ENCODE measurements around the gene ELAC1.
"Not testable (repeated sequence)": the region's sequence is repeated elsewhere in the genome, so short reads cannot be mapped to it uniquely, and the experiment has no call there.

ELAC1 gene

DNA sequence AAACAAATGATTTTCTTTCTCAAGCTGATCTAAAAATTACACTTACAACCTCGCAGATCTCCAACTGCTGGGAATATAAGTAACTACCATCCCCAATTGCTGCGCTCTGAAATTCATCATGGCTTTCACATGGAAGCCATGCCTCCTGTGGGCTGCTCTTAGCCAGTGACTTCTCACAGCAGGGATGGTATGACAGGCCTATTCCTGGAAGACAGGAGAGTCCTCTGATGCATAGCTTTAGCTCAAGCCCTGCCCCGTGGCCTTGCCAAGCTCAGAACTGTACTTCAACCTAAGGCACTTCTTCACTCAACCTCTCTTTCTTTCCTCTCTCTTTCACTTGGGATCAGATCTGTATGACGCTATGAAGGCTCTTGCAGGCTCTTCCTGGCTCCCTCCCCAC, 12.6 kb upstream of the ELAC1 start:
- H3K27me3 Mint-ChIP-seq (ENCODE audit: low read depth): no peaks in the 10 kb centered on the region
- H3K27ac Mint-ChIP-seq: no peak overlapping the region
- no peaks in the 10 kb centered on the region for H3K36me3 Mint-ChIP-seq (ENCODE audit: low read depth)
- H3K4me3 Mint-ChIP-seq: no peak overlapping the region
- H3K4me1 Mint-ChIP-seq: no peaks in the 10 kb centered on the region
- H3K9me3 Mint-ChIP-seq: no peaks in the 10 kb centered on the region
- TF ChIP-seq, protein P1, sequence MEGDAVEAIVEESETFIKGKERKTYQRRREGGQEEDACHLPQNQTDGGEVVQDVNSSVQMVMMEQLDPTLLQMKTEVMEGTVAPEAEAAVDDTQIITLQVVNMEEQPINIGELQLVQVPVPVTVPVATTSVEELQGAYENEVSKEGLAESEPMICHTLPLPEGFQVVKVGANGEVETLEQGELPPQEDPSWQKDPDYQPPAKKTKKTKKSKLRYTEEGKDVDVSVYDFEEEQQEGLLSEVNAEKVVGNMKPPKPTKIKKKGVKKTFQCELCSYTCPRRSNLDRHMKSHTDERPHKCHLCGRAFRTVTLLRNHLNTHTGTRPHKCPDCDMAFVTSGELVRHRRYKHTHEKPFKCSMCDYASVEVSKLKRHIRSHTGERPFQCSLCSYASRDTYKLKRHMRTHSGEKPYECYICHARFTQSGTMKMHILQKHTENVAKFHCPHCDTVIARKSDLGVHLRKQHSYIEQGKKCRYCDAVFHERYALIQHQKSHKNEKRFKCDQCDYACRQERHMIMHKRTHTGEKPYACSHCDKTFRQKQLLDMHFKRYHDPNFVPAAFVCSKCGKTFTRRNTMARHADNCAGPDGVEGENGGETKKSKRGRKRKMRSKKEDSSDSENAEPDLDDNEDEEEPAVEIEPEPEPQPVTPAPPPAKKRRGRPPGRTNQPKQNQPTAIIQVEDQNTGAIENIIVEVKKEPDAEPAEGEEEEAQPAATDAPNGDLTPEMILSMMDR (IDR thresholded peaks at IDR 0.05; ENCODE audit: unreplicated experiment in 3 of 3): no peak

DNA sequence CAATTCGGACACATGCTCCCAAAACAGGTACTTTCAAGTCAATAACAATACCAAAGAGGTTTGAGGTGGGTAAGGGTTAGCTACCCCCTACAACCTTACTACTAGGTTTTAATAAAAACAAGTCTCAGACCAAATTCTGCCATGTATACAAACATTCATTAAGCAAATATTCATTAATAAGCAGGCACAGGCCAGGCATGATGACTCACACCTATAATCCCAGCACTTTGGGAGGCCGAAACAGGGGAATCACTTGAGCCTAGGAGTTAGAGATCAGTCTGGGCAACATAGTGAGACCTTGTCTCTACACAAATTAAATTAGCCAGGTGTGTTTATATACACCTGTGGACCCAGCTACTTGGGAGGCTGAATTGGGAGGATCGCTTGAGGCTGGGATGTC, 11.7 kb upstream of the ELAC1 start:
- Mint-ChIP-seq H3K27me3 (ENCODE audit: low read depth) (no peaks in the 10 kb centered on the region), H3K36me3 (ENCODE audit: low read depth) (no peaks in the 10 kb centered on the region), H3K4me3 (no peak overlapping the region), H3K27ac (no peak overlapping the region), H3K9me3 (peaks cover 4% of the 10 kb centered on the region), H3K4me1 (no peaks in the 10 kb centered on the region)
- TF ChIP-seq, protein P1 (IDR thresholded peaks at IDR 0.05; ENCODE audit: unreplicated experiment in 3 of 3): no peak

DNA sequence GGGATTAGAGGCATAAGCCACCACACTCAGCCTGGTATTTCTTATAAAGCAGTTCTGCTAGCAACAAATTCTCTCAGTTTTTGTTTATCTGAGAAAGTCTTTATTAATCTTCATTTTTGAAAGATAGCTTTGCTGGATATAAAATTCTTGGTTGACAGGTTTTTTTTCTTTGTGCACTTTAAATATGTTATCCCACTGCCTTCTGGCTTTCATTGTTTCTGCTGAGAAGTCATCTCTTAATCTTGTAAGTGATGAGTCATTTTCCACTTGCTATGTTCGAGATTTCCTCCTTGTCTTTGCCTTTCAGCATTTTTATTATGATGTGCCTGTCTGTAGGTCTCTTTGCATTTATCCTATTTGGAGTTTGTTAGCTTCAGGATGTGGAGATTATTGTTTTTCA, 5.9 kb upstream of the ELAC1 start:
- Mint-ChIP-seq H3K36me3 (ENCODE audit: low read depth) (peaks cover 12% of the 10 kb centered on the region), H3K4me3 (no peak overlapping the region), H3K27me3 (ENCODE audit: low read depth) (no peaks in the 10 kb centered on the region), H3K9me3 (peaks cover 25% of the 10 kb centered on the region), H3K27ac (no peak overlapping the region), H3K4me1 (no peaks in the 10 kb centered on the region)
- TF ChIP-seq, protein P1 (IDR thresholded peaks at IDR 0.05; ENCODE audit: unreplicated experiment in 3 of 3): no peak

DNA sequence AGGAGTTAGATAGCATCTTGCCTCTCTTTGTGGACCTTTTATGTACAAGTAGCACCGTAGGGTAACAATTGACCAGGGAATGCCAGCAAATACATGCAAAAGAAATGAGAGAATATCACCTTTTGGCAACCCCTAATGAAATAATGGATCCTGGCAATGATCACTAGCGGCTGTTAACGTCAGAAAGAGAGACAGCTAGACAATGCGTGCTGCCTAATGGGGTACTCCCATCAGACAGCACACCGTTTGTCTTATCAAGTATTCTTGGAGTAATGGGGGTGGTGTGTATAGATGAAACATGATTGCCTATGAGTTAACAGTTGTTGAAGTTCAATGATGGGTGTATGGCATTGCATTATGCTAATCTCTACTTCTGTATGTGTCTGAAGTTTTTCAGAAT, 1.6 kb downstream of the ELAC1 start:
- TF ChIP-seq, protein P1 (IDR thresholded peaks at IDR 0.05; ENCODE audit: unreplicated experiment in 3 of 3): no peak
- no peaks in the 10 kb centered on the region for H3K27me3 Mint-ChIP-seq (ENCODE audit: low read depth)
- peak overlapping the region; percentile 79 to 93 (median 88) for H3K4me3 Mint-ChIP-seq
- H3K36me3 Mint-ChIP-seq (ENCODE audit: low read depth): peaks cover 5% of the 10 kb centered on the region
- no peaks in the 10 kb centered on the region for H3K9me3 Mint-ChIP-seq
- peak overlapping the region; percentile 79 to 92 (median 92) for H3K27ac Mint-ChIP-seq
- peaks cover 16% of the 10 kb centered on the region for H3K4me1 Mint-ChIP-seq

- Mint-ChIP-seq H3K4me1 (peaks cover 16% of the 10 kb centered on the region), H3K27me3 (ENCODE audit: low read depth) (no peaks in the 10 kb centered on the region), H3K27ac (peak overlapping the region in 2 of 3 experiments; percentile 56 to 60), H3K9me3 (no peaks in the 10 kb centered on the region), H3K36me3 (ENCODE audit: low read depth) (peaks cover 10% of the 10 kb centered on the region), H3K4me3 (peak overlapping the region; percentile 68 to 80 (median 77))
- TF ChIP-seq, protein P1 (IDR thresholded peaks at IDR 0.05; ENCODE audit: unreplicated experiment in 3 of 3): no peak
Observed at GRCh38 chr18:50970006-50970405, 2.2 kb downstream of the ELAC1 start.

GRCh38 chr18:50972404-50972803, 4.6 kb downstream of the ELAC1 start:
- Mint-ChIP-seq H3K36me3 (ENCODE audit: low read depth) (peaks cover 34% of the 10 kb centered on the region), H3K9me3 (peaks cover 16% of the 10 kb centered on the region), H3K4me1 (peaks cover 16% of the 10 kb centered on the region)
- H3K4me3 Mint-ChIP-seq; H3K27me3 Mint-ChIP-seq (ENCODE audit: low read depth); H3K27ac Mint-ChIP-seq: not testable (repeated sequence)
